ENCODE data around the gene TXNDC16.

DNA sequence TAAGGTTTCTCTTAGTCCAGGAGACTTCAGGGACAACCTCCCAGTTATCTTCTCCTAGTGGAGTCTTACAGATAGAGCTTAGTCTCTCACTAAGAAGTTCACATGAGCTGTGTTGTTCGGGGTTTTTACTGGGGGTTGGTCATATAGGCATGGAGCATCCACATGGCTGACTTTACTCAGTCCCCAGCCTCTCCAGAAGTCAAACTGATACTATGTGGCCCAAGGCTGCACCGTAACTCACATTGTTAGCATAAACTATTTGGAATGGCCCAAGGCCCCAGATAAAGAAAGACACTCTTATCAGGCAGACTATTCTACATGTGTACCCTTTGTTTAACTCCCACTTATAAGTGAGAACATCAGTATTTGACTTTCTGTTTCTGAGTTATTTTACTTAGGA is 23.6 kb upstream of the TXNDC16 start:
- TF ChIP-seq, protein P1, sequence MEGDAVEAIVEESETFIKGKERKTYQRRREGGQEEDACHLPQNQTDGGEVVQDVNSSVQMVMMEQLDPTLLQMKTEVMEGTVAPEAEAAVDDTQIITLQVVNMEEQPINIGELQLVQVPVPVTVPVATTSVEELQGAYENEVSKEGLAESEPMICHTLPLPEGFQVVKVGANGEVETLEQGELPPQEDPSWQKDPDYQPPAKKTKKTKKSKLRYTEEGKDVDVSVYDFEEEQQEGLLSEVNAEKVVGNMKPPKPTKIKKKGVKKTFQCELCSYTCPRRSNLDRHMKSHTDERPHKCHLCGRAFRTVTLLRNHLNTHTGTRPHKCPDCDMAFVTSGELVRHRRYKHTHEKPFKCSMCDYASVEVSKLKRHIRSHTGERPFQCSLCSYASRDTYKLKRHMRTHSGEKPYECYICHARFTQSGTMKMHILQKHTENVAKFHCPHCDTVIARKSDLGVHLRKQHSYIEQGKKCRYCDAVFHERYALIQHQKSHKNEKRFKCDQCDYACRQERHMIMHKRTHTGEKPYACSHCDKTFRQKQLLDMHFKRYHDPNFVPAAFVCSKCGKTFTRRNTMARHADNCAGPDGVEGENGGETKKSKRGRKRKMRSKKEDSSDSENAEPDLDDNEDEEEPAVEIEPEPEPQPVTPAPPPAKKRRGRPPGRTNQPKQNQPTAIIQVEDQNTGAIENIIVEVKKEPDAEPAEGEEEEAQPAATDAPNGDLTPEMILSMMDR (IDR thresholded peaks at IDR 0.05), result no peak
- no peak for TF ChIP-seq KDM5A (IDR thresholded peaks at IDR 0.05)

Measured in A549 (cell line).